IPS DF 6.9 (cell line): ENCODE results near the gene FRMD4A.

Experiments used
- DNase-seq: peaks from one replicate; pipeline ENCODE4 v3.0.0-alpha.2; 2013; ENCODE audit warnings: low read depth, low spot score
- H3K27ac ChIP-seq: one replicate; pipeline ENCODE4 v1.5.1; 2013; ENCODE audit warnings: low read length, control low read depth
- H3K27me3 ChIP-seq: 2 replicates; pipeline ENCODE4 v1.6.1; 2013; ENCODE audit warnings: mild to moderate bottlenecking, low read length; ENCODE audit not compliant: control insufficient read depth, insufficient read depth
- H3K36me3 ChIP-seq: 2 replicates; pipeline ENCODE4 v1.6.1; 2013; ENCODE audit warnings: low read length; ENCODE audit not compliant: control insufficient read depth, insufficient read depth
- H3K4me1 ChIP-seq: 2 replicates; pipeline ENCODE4 v1.6.1; 2013; ENCODE audit warnings: low read length; ENCODE audit not compliant: control insufficient read depth, insufficient read depth
- H3K4me3 ChIP-seq: 2 replicates; pipeline ENCODE4 v1.5.1; 2013; ENCODE audit warnings: mild to moderate bottlenecking, low read length
- H3K9me3 ChIP-seq: 2 replicates; pipeline ENCODE4 v1.6.1; 2013; ENCODE audit warnings: low read length, inconsistent platforms; ENCODE audit not compliant: control insufficient read depth, insufficient read depth
- WGBS: extraction: QIAGEN DNeasy Blood & Tissue Kit; methylation state at CpG from one replicate; pipeline ENCODE4 v1.1.7; 2013; ENCODE audit warnings: mixed read lengths, missing lambda C conversion rate; ENCODE audit not compliant: insufficient read length, insufficient coverage; 5-methylcytosine and 5-hydroxymethylcytosine counted together

Gene FRMD4A

DNA sequence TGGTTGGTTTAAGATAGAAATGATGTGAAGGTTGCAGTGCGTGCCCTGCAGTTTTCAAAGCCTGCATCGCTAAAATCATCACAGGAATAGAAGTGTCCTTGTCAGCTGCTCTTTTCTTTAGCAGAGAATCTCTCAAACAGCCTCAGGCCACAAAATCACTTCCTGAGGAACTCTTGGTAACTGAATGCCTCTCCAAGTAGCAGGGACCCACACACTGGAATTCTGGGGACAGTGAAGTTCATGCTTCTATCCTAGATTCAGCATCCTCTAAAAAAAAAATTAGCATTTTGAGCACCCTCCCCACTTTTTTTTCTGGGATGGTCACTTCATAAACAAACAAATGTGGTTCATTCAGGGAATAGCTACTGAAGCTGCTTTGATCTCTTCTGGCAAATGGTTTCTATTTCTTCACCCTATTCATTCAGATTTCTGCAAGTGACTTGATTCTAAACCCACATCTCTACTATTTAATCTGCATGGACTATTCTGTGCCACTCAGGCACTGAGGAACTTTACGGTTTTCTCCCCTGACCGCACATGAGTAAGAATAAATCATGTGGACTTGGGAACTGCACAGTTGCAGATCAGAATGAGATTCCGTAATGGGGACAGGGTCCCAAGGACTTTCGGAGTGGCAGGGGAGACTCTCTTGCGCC lies 306.9 kb downstream of the FRMD4A start:
- no peak for DNase-seq
- H3K9me3 ChIP-seq: no peaks in the 10 kb centered on the region
- no peaks in the 10 kb centered on the region for H3K27me3 ChIP-seq
- no peak overlapping the region for H3K27ac ChIP-seq
- WGBS: no CpG with 5 or more reads among the region's 7 CpGs
- no peak overlapping the region for H3K4me3 ChIP-seq
- no peaks in the 10 kb centered on the region for H3K4me1 ChIP-seq
- no peaks in the 10 kb centered on the region for H3K36me3 ChIP-seq

DNA sequence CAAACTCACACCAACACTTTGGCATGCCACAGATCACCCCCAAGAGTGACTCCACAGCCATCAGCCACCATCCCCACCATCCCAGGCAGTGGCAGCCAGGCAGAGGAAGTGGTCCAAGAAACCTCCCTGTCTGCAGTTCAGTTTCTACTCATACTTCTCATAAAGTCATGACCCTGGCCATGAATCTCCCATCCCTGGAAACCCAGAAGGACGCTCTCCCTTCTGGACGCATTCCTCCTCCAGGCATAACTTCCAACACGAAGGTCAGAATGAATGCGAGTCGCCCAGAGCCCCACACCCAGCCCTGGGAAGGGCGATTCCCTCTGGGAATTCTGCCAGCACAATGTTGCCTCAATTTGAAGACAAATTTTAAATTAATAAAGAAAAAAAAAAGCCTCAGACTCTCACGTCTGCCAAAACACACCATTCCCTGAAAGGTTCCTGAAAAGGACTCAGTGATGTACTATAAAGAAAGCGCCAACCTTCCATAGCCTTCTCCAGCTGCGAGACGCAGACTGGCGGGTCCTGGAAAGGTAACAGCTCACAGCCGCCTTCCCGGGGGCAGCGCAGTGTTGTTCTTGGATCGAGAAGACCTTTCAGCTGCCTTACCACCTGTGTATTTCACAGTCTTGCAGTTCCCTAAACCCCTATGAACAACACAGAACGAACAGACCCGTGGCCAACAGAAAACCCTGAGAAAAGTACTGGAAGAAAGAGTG lies 307.6 kb downstream of the FRMD4A start:
- Histone ChIP-seq H3K4me1 (no peaks in the 10 kb centered on the region), H3K27ac (no peak overlapping the region), H3K9me3 (no peaks in the 10 kb centered on the region), H3K36me3 (no peaks in the 10 kb centered on the region), H3K4me3 (no peak overlapping the region), H3K27me3 (no peaks in the 10 kb centered on the region)
- no CpG with 5 or more reads among the region's 17 CpGs for WGBS
- no peak for DNase-seq

DNA sequence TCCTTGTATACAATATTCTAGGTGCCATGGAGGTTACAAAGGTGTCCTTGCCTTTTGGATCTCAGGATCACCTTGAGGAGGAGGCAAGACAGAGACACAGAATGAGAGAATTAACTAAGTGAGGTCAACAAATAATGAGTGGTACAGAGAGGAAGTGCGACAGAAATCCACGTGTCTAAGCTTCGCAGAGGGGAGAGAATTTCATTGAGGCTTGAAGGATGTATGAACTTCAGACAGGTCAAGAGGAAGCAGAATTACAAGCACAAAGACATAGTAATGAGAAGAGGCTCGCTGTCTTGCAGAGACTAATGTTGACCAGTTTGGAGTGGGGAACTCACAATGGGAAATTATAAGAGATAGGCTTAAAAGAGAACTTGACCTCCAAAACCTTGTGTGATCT lies 308.7 kb downstream of the FRMD4A start:
- Histone ChIP-seq H3K27me3 (no peaks in the 10 kb centered on the region), H3K4me3 (no peak overlapping the region), H3K36me3 (no peaks in the 10 kb centered on the region), H3K4me1 (no peaks in the 10 kb centered on the region), H3K9me3 (no peaks in the 10 kb centered on the region), H3K27ac (no peak overlapping the region)
- DNase-seq: no peak
- WGBS: no CpG with 5 or more reads among the region's 4 CpGs

DNA sequence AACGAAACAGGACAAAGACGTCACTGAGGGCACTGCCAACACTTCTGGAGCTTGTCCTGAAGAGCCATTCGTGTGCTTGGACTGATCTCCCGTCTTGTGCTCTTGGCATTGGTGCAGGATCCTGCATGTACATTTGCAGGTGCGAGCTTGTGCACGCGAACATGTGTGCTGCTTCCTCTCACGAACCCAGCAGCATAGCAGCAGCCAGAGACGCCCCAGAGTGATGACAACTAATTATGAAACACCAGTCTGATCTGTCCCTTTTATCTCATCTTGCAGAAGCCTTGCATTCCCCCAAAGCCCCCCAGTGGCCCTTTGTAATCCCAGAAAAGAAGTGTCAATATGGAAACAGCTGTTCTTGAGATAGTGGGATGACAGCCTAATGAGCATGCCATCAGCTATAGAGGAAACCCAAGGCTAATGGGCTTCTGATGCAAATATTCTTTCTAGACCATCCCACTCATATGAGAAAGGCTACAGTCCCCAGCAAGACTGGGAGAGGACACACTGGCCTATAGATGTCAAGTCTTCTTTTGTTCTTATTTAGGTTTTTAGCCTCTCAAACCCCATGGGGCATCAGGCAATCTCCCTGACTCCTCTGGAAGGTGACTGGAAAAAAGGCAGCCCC lies 310.6 kb downstream of the FRMD4A start:
- no peaks in the 10 kb centered on the region for H3K27me3 ChIP-seq
- no peak overlapping the region for H3K4me3 ChIP-seq
- no peaks in the 10 kb centered on the region for H3K9me3 ChIP-seq
- no peak overlapping the region for H3K27ac ChIP-seq
- no peaks in the 10 kb centered on the region for H3K36me3 ChIP-seq
- DNase-seq: no peak
- no CpG with 5 or more reads among the region's 9 CpGs for WGBS
- no peaks in the 10 kb centered on the region for H3K4me1 ChIP-seq

DNA sequence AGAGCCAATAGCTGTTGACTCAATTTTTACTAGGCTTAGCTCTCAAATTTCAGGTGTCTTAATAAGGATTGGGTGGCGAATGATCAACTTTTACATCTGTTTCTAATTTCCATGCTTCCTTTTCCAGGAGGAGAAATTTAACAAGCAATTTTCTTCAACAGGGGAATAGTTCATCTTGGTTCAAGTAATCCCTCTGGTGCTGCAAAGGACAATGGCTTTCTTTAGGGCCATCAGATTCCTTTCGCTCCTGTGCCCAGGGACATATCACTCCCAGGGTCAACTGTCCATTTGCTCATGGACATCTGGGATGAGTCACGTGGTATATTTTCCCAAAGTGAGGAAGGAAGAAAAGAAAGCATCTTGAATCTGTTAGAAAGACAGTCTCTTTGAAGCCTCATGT lies 313.3 kb downstream of the FRMD4A start:
- Histone ChIP-seq H3K4me3 (no peak overlapping the region), H3K36me3 (no peaks in the 10 kb centered on the region), H3K4me1 (peaks cover 2% of the 10 kb centered on the region; the same call in 1 of the 2 replicates), H3K27ac (no peak overlapping the region), H3K9me3 (no peaks in the 10 kb centered on the region), H3K27me3 (no peaks in the 10 kb centered on the region)
- no peak for DNase-seq
- no CpG with 5 or more reads among the region's 3 CpGs for WGBS

DNA sequence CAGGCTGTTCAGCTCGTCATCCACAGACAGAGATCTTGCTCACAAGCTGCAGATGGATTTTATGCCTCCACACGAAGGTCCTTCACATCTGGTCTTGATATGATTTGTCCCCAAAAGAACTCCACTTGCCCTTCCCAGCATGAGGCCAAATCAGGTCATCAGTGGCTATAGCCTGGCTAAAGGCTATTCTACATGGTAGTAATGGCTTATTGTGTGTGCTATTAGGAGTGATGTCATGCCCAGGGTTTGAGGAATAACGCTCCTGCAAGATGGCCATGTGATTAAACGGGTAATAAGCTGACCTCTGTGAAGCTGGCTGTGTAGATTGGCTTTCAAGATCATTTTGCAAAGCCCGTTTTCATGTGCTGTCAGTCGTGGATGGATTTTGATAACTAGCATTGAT lies 313.8 kb downstream of the FRMD4A start:
- no peak for DNase-seq
- H3K27ac ChIP-seq: no peak overlapping the region
- no peak overlapping the region for H3K4me3 ChIP-seq
- no peaks in the 10 kb centered on the region for H3K9me3 ChIP-seq
- peaks cover 2% of the 10 kb centered on the region; the same call in 1 of the 2 replicates for H3K4me1 ChIP-seq
- no peaks in the 10 kb centered on the region for H3K27me3 ChIP-seq
- no peaks in the 10 kb centered on the region for H3K36me3 ChIP-seq
- no CpG with 5 or more reads among the region's 6 CpGs for WGBS

DNA sequence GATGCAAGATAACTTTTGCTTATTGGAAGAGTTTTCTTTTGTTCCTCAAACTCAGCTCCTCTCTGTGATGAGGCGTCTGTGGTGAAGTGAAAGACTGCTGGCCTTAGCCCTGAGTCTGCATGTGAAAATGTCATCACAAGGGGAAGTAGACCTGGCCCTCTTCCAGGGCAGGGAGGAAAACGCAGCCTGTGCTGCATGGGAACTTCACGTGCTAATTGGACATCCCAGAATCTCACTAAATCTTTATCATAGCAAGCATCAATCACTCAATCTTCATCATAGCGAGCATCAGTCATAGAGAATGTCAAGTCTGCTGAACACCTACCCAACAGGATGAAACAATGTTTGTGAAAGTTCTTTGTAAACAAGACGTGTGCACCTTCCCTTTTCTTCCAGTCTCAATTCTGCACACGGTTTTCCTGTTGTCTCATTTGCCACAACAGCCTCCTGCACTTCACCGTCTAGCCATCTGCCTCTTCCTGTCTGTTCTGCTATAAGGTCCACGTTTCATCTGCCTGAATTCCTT lies 314.6 kb downstream of the FRMD4A start:
- no peaks in the 10 kb centered on the region for H3K9me3 ChIP-seq
- H3K27ac ChIP-seq: no peak overlapping the region
- peaks cover 2% of the 10 kb centered on the region; the same call in 1 of the 2 replicates for H3K4me1 ChIP-seq
- no peaks in the 10 kb centered on the region for H3K36me3 ChIP-seq
- no peaks in the 10 kb centered on the region for H3K27me3 ChIP-seq
- no CpG with 5 or more reads among the region's 8 CpGs for WGBS
- DNase-seq: no peak
- H3K4me3 ChIP-seq: no peak overlapping the region

DNA sequence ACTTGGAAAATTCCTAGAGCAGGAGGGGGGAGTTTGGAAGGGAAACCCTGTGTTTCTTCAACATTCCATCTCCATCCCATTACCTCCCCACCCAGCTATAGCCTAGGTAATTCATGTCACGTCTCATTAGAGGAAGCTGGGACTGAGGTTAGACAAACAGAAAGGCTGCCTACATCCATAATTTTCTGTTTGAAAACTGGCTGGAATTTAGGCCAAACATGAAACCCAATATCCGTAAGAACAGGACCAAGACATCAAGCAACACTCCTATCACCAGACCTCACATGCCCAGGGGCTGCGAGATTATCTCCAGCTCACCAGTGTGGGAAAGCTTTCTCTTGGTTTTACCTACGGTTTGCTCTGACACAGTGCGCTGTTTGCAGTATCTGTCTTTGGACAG lies 316.3 kb downstream of the FRMD4A start:
- no peak for DNase-seq
- no peaks in the 10 kb centered on the region for H3K36me3 ChIP-seq
- no peaks in the 10 kb centered on the region for H3K27me3 ChIP-seq
- H3K27ac ChIP-seq: no peak overlapping the region
- no CpG with 5 or more reads among the region's 5 CpGs for WGBS
- H3K4me1 ChIP-seq: peaks cover 5% of the 10 kb centered on the region; the same call in 1 of the 2 replicates
- no peaks in the 10 kb centered on the region for H3K9me3 ChIP-seq
- H3K4me3 ChIP-seq: no peak overlapping the region

DNA sequence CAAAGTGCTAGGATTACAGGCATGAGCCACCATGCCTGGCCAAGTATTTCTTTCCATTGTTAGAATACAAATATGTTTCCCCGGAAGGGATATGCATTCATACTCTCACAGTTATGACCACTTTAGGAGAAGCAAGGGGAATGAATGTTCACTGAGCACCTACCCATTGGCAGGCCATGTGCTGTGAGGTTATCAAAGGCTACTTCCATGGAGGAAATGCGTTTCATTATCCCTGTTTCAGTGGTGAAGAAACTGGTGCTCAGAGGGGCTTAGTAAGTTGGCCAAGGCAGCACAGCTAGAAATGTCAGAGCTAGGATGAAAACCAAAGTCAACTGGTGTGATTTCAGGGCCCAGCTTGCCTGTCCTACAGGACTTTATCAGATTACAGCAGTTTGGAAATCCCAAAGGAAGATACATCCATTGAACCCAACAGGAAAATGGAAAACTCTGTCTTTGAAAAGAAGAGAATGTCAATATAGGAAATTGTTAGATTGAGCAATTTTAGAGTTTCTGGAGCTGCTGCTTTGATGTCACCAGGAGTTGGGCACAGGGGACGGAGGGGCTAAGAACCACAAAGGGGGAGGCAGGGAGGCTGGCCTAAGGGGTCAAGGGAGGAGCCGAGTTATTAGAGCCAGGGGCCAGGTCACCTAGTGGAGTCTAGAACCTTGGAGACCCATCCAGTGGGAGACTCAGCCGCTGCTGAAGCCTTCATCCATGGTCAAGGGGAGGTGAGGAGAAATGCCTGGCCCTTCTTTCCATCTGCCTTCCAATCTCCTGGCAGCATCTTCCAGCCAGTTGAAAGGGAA lies 319.8 kb downstream of the FRMD4A start:
- Histone ChIP-seq H3K27ac (no peak overlapping the region), H3K9me3 (no peaks in the 10 kb centered on the region), H3K36me3 (no peaks in the 10 kb centered on the region), H3K27me3 (no peaks in the 10 kb centered on the region), H3K4me3 (no peak overlapping the region), H3K4me1 (peaks cover 11% of the 10 kb centered on the region)
- no CpG with 5 or more reads among the region's 5 CpGs for WGBS
- no peak for DNase-seq

DNA sequence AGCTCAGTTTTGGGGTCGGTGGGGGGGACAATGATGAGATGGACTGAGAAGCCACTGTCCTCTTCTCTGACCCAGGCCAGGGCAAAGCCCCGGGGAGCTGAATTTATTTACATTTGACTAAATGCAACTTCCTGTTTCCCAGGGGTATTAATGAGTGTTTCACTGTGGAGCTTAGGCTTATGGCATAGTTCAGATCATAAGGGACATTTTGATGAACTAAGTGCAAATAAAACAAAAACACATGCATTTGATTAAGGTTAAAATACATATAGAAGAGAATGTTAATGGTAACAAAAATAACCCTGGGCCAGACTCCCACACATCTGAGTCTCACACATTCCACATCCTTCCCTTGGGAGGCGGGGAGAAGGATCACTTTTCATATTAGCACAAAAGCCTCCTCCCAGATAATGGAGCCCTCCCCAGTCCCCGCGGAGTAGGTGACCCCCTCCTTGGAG lies 320.6 kb downstream of the FRMD4A start:
- DNase-seq: no peak
- H3K4me1 ChIP-seq: peaks cover 11% of the 10 kb centered on the region
- H3K4me3 ChIP-seq: no peak overlapping the region
- no peak overlapping the region for H3K27ac ChIP-seq
- no peaks in the 10 kb centered on the region for H3K36me3 ChIP-seq
- H3K9me3 ChIP-seq: no peaks in the 10 kb centered on the region
- WGBS: no CpG with 5 or more reads among the region's 5 CpGs
- H3K27me3 ChIP-seq: no peaks in the 10 kb centered on the region
